ENCODE data around the gene TMEM125.

Gene TMEM125

DNA sequence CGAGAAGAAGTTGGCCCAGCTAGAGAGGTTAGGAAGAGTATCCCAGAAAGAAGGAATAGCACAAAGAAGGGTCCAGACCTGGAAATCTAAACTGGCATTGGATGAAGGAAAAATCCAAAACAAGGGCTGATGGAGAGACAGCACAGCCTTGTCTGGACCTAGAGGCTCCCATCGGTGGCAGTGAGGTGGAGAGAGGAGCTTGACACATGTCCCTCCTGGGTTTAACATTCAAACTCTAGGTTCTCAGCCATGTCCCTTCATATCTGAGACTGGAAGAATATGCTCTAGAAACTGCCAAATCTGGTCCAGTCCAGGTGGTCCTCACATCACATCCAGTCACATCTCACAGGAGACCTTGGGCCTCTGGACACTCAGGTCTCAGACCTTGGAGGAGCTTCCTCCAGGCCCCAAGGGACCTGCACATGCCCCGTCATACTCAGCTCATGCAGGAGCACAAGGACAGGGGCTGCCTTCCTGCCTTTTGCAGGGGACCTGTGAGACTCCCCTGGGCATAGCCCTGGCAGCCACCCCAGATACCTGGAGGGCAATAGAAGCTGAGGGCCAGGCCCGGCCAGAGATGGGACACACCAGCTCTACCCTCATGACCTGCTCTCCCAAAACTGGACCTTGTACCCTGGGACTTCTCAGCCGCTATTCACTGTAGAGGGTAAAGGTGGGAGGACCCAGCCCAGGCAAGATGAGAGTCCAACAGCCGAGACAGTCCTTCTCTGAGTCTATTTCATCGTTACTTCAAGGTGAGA, 7.5 kb downstream of the TMEM125 start:
- in situ Hi-C loops (cut with MboI; ENCODE audit: low pct_unique_long_range_greater_than_20kb, low sequenced_read_pairs, unreplicated experiment), result no loop called here
- no peak for DNase-seq (ENCODE audit: low spot score)
- TF ChIP-seq, protein P1, sequence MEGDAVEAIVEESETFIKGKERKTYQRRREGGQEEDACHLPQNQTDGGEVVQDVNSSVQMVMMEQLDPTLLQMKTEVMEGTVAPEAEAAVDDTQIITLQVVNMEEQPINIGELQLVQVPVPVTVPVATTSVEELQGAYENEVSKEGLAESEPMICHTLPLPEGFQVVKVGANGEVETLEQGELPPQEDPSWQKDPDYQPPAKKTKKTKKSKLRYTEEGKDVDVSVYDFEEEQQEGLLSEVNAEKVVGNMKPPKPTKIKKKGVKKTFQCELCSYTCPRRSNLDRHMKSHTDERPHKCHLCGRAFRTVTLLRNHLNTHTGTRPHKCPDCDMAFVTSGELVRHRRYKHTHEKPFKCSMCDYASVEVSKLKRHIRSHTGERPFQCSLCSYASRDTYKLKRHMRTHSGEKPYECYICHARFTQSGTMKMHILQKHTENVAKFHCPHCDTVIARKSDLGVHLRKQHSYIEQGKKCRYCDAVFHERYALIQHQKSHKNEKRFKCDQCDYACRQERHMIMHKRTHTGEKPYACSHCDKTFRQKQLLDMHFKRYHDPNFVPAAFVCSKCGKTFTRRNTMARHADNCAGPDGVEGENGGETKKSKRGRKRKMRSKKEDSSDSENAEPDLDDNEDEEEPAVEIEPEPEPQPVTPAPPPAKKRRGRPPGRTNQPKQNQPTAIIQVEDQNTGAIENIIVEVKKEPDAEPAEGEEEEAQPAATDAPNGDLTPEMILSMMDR (IDR thresholded peaks at IDR 0.05; ENCODE audit: extremely low read depth, insufficient read depth, missing control alignments), result no peak

DNA sequence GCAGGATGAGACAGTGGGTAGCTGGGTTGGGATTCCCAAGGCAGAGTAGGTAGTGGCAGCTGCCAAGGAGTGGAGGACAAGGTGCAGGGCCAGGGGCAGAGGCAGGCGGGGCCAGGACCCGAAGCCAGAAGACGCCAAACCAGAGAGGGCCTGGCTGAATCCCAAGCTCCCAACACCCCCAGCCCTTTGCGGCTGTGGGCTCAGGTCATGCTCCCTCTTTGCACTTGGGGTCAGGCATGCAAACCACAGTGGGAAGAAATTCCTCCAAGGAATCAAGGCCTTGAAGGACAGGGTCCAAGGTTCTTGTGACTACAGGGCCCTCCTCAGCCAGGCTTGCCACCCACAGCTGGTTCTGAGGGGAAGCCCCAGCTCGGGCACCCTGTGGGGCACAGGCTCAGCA, 9.4 kb downstream of the TMEM125 start:
- TF ChIP-seq, protein P1 (IDR thresholded peaks at IDR 0.05; ENCODE audit: extremely low read depth, insufficient read depth, missing control alignments), result no peak
- DNase-seq (ENCODE audit: low spot score), result no peak
- in situ Hi-C loops (cut with MboI; ENCODE audit: low pct_unique_long_range_greater_than_20kb, low sequenced_read_pairs, unreplicated experiment), result no loop called here

DNA sequence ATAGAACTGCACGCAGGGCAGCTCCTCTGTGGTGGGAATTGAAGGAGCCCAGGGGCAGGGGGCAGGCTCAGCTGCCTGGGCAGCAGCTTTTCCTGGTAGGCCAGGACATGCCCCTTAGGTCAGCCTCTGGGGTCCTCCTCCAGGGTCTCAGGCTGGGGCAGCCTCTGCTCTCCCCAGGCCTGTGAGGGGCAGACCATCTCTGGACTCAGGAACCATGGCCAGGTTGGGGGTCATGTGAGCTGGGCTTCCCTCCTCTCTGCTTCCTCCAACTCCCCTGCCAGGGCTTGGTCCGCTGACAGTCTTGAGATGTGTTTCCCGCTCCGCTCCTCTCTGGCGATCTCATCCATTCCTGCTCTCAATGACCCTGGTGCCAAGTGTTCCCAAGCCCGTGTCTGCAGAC, 9.9 kb downstream of the TMEM125 start:
- TF ChIP-seq, protein P1 (IDR thresholded peaks at IDR 0.05; ENCODE audit: extremely low read depth, insufficient read depth, missing control alignments), result no peak
- no peak for DNase-seq (ENCODE audit: low spot score)
- in situ Hi-C loops (cut with MboI; ENCODE audit: low pct_unique_long_range_greater_than_20kb, low sequenced_read_pairs, unreplicated experiment), result no loop called here

DNA sequence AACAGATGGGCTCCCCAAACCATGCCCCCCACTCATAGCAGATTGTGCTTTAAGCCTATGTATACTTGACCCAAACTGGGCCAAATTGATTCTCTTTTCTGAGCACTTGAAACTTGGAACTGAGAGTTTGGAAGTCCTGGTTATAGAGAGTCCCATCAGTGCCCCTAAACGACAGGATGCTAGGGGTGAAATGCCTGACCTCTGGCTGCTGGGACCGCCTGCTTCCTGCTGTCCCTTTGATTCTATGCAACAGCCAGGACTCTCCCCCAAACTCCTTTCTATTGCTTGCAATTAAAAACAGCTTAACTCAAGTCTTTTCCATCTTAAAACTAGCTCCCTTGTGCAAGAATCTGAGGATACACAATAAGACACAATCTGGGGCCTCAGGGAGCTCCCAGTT, 10.9 kb downstream of the TMEM125 start:
- in situ Hi-C loops (cut with MboI; ENCODE audit: low pct_unique_long_range_greater_than_20kb, low sequenced_read_pairs, unreplicated experiment), result no loop called here

DNA sequence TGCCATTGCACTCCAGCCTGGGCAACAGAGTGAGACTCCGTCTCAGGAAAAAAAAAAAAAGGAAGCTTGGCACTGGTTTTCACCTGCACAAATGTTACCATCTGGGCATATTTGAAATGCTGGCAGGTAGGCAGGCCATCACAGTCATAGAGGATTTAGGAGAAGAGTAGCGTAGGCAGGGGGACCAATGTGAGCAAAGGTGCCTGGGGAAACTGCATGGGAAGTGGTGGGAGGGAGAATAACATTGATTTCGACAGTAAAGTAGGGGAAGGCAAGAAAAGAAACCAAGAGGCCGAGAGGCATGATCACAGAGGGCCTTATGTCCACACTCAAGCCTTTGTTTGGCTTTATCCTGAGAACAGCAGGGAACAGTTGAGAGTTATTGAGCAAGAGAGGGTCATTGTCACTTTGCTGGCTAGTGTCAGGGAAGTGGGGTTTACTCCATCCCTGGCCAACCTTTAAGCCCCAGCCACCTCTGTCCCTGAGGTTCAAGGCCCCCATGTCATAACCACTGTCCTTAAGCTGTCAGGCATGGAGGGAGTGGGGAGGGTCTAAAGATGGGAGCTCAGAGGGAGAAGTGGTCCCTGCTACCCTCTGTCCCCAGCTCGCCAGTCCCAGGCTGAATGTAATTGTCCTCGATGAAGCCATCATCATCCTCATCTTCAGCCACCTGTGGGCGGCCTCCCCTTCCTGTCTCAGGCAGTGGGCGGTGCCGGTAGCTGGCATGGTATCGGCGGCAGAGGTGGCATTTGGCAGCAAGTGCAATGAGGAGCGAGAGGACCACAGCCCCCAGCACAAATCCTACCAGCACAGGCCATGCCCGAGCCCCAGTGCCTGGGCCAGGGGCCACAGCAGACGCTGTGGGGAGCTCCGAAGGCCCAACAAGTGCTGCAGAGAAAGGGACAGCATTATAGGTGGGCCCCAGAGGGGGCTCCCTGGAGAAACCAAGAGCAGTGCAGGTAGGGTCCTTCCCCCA, 12.7 kb downstream of the TMEM125 start:
- in situ Hi-C loops (cut with MboI; ENCODE audit: low pct_unique_long_range_greater_than_20kb, low sequenced_read_pairs, unreplicated experiment), result no loop called here
- DNase-seq (ENCODE audit: low spot score), result no peak
- TF ChIP-seq, protein P1 (IDR thresholded peaks at IDR 0.05; ENCODE audit: extremely low read depth, insufficient read depth, missing control alignments), result no peak

More for the DNA sequence above, 10.9 kb downstream of the TMEM125 start:
- DNase-seq (ENCODE audit: low spot score), result no peak
- TF ChIP-seq, protein P1 (IDR thresholded peaks at IDR 0.05; ENCODE audit: extremely low read depth, insufficient read depth, missing control alignments), result no peak

DNA sequence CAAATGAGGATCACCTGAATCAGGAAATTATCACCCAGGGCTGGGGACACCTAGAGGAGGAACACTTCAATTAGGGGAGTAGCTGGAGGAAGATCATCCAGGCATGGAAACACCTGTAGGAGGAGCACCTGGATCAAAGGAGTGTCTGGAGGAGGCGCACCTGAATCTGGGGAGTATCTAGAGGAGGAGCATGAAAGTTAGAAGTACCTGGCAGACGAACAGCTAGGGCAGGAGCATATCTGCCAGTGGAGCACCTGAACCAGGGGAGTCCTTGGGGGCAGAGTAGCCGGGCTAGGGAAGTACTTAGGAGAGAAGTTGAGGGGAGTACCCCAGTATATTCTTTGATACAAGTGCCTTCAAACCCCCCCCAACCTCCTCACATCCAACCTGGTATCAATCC, 14.3 kb downstream of the TMEM125 start:
- TF ChIP-seq, protein P1 (IDR thresholded peaks at IDR 0.05; ENCODE audit: extremely low read depth, insufficient read depth, missing control alignments), result no peak
- in situ Hi-C loops (cut with MboI; ENCODE audit: low pct_unique_long_range_greater_than_20kb, low sequenced_read_pairs, unreplicated experiment), result no loop called here
- no peak for DNase-seq (ENCODE audit: low spot score)
